Lung (tissue), 12 donors: ENCODE results near the gene BTF3L4. TPM values are rescaled to one million over a fixed set of nuclear protein-coding genes. Genes with fewer than 3 reads are reported as not detected.

Source experiments
- ATAC-seq: fragments of 200-7000 bp; cut with Tn5 transposase; one replicate; pipeline ENCODE4 v1.9.1; 2020; ENCODE audit warnings: moderate number of reproducible peaks; ENCODE audit not compliant: insufficient read depth, low FRiP score
- DNase-seq, 3 donors: peaks; one replicate each; pipeline ENCODE4 v3.0.0-alpha.2; 2013 to 2017
- H3K27ac ChIP-seq, 2 donors: one replicate each; pipeline ENCODE4 v1.5.1; 2013; ENCODE audit warnings: mild to moderate bottlenecking in 2 of 2, moderate library complexity in 2 of 2, control low read depth in 1 of 2, inconsistent platforms in 1 of 2, low read depth in 1 of 2, low read length in 1 of 2
- H3K27me3 ChIP-seq, 3 donors: one replicate each; pipeline ENCODE4 v1.5.1; 2013; ENCODE audit warnings: low read length in 2 of 3; ENCODE audit not compliant: control insufficient read depth in 3 of 3, insufficient read depth in 3 of 3
- H3K36me3 ChIP-seq, 4 donors: one replicate each; pipeline ENCODE4 v1.5.1; 2013; ENCODE audit warnings: low read length in 4 of 4, mild to moderate bottlenecking in 1 of 4, moderate library complexity in 1 of 4; ENCODE audit not compliant: control insufficient read depth in 4 of 4, insufficient read depth in 4 of 4
- H3K4me1 ChIP-seq, 5 donors: one replicate each; pipeline ENCODE4 v1.5.1; 2013; ENCODE audit warnings: low read length in 5 of 5, mild to moderate bottlenecking in 2 of 5, moderate library complexity in 1 of 5; ENCODE audit not compliant: control insufficient read depth in 5 of 5, insufficient read depth in 5 of 5
- H3K4me3 ChIP-seq: one replicate; pipeline ENCODE4 v1.5.1; 2013; ENCODE audit warnings: mild to moderate bottlenecking, control low read depth, moderate library complexity
- H3K9ac ChIP-seq, 2 donors: one replicate each; pipeline ENCODE4 v1.5.1; 2013; ENCODE audit warnings: low read length in 2 of 2, control low read depth in 1 of 2; ENCODE audit not compliant: insufficient read depth in 1 of 2
- H3K9me3 ChIP-seq, 4 donors: one replicate each; pipeline ENCODE4 v1.5.1; 2013; ENCODE audit warnings: low read length in 3 of 4, mild to moderate bottlenecking in 1 of 4, moderate library complexity in 1 of 4; ENCODE audit not compliant: control insufficient read depth in 4 of 4, insufficient read depth in 3 of 4
- CTCF ChIP-seq: IDR thresholded peaks from 2 replicates; pipeline ENCODE4 v1.5.1; 2012; ENCODE audit warnings: mild to moderate bottlenecking; ENCODE audit errors: control extremely low read depth, extremely low read depth
- WGBS, 2 donors: extraction: QIAGEN DNeasy Blood & Tissue Kit; methylation state at CpG; one replicate each; pipeline ENCODE4 v1.1.7; 2013; 5-methylcytosine and 5-hydroxymethylcytosine counted together
- polyA plus RNA-seq, 2 donors: library from polyadenylated mRNA; stranded (reverse); fragments of 200-250 nt; gene quantifications; one replicate each; pipeline ENCODE4 v1.2.1, GENCODE V29; 2013
- total RNA-seq, 2 donors: library from RNA; depleted of rRNA in 1 of 2; stranded (reverse); fragments of >200 nt in 1 of 2; gene quantifications; one replicate each; pipeline ENCODE4 v1.2.1, GENCODE V29; 2014 to 2021
- donor health status: control.
- donor health status: control.
- donor health status: Bipolar disorder and iron deficiency.
- donor health status: healthy.
- donor health status: DM: yes; HTN: yes; CAD: no.

Gene BTF3L4
- total and polyA plus RNA-seq, 4 donors: 40.1 to 47.7 (median 41.1) TPM

GRCh38 chr1:52123622-52124021, 67.5 kb downstream of the BTF3L4 start:
- DNase-seq: no peak
- H3K27me3 ChIP-seq: no peaks in the 10 kb centered on the region
- no peak overlapping the region for H3K9ac ChIP-seq
- WGBS, 2 donors: 93 to 98% methylated on average over 6 of the region's 6 CpGs
- H3K4me3 ChIP-seq: no peak overlapping the region
- no peak for TF ChIP-seq CTCF
- no peak for ATAC-seq
- H3K4me1 ChIP-seq: peaks cover 0 to 5% (median 0%) of the 10 kb centered on the region in 5 donors
- H3K27ac ChIP-seq: no peak overlapping the region
- H3K36me3 ChIP-seq: no peaks in the 10 kb centered on the region
- no peaks in the 10 kb centered on the region for H3K9me3 ChIP-seq

- TF ChIP-seq CTCF: no peak
- H3K4me3 ChIP-seq: no peak overlapping the region
- H3K27me3 ChIP-seq: no peaks in the 10 kb centered on the region
- no peak overlapping the region for H3K27ac ChIP-seq
- H3K4me1 ChIP-seq: peaks cover 0 to 1% (median 0%) of the 10 kb centered on the region in 5 donors
- DNase-seq (no peak), ATAC-seq (no peak)
- H3K36me3 ChIP-seq: no peaks in the 10 kb centered on the region
- H3K9ac ChIP-seq: no peak overlapping the region
- H3K9me3 ChIP-seq: no peaks in the 10 kb centered on the region
These were observed 69.8 kb downstream of the BTF3L4 start for GRCh38 chr1:52125736-52126359.

DNA sequence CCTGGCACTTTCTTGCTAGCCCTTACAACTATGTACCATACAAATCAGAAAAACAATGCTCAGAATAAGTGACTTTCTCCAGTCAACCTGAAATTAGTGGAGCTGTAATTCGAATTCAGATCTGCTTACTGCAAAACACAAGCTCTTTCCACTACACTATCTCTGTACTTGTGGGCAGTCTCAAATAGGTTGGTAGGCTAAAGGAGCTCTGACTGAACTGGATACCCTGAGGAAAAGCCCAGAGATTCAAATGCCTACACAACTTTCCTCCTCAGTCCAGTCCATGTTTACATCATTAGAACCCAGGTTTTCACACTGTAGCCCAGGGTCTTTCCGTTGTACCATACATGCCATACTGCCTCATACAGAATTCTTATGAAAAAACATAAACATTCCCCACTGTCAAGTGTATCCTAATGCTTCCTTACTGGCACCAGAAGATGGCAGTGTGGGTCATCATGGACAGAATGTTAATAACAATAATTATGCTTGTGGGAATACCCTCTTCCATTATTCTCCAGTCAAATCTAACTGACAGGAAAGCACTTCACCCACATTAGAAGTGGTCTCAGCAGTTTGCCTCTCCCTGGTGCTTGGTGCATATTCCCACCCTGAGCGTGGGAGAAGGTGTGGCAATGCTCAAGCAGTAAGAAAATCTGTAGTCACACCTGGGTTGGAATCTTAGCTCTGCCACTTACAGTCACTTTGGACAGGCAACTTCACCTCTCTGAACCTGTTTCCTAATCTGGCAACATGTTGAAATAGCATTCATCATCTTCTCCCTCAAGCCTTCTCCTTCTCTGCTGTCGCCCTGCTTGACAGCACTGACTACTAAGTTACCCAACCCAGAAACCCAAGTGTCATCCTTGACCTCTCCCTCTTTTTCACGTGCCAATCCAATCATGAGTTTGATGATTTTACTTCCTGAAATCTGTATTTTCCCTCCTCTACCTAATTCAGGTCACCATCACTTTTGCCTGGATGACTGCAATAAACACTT, 71.4 kb downstream of the BTF3L4 start:
- Histone ChIP-seq H3K27me3 (no peaks in the 10 kb centered on the region), H3K27ac (no peak overlapping the region), H3K9ac (no peak overlapping the region), H3K4me1 (peaks cover 0 to 1% (median 0%) of the 10 kb centered on the region in 5 donors), H3K9me3 (no peaks in the 10 kb centered on the region), H3K4me3 (no peak overlapping the region), H3K36me3 (no peaks in the 10 kb centered on the region)
- ATAC-seq (peak; percentile 47), DNase-seq (peak; percentile 51 to 84 (median 80))
- 27% methylated on average over 5 of the region's 5 CpGs for WGBS, 2 donors
- peak; percentile 44 for TF ChIP-seq CTCF
